Measurements from ENCODE around the gene VASN.

The VASN gene

GRCh38 chr16:4373356-4373908, 1.8 kb downstream of the VASN start:
- no peak for DNase-seq

DNA sequence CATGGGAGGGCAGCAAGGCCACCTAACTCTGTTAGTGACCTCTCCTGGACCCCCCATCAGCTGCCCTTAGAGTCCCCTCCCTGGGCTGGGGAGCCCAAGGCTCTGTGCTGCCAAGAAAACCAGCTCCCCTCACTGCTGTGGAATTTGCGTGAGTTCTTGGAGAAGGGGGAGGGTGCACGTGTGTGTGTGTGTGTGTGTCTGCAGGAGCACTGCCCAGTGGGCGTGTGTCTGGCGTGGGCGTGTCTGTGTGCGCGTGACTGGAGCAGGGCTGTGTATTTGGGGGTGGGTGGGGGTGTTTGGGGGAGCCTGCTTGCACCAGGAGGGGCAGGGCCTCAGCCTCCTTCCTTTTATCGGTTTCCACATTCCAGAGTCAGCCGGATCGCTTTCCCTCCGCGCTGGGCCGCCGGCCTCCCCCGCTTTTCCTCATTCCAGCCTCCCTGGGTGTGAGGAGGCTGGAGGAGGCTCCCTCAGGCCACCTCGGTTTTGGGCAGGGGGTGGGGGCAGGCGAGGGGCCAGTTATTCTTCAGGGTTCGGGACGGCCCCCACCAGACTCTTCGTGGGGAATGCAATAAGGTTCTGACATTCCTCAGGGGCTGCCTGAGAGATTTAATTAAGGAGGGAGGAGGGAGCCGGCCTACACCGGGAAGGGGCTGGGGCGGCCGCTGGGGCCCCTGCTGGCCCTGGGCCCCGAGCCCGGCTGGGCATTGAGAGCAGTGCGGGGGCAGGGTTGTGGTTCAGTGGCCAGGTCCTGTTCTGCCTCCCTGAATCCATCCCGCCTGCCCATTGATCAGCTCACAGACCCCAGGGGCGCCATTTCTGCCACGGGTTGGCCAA, 2.5 kb downstream of the VASN start:
- no peak for DNase-seq

DNA sequence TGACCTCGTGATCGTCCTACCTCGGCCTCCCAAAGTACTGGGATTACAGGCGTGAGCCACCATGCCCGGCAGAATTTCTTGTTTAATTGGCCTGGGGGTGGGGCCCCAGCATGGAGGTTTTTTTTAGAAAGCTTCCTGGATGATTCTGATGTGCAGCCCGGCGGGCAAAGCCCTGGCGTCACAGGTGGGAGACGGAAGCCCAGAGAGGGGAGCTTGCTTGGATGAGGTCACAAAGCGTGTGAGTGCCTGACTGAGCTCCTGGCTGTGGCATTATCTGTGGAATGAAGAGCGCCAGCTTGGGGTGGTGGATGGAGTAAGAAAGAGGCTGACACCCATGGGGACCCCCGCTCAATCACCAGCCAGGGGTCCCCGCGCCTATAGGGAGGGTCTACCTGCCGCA, 4.1 kb downstream of the VASN start:
- DNase-seq = no peak

DNA sequence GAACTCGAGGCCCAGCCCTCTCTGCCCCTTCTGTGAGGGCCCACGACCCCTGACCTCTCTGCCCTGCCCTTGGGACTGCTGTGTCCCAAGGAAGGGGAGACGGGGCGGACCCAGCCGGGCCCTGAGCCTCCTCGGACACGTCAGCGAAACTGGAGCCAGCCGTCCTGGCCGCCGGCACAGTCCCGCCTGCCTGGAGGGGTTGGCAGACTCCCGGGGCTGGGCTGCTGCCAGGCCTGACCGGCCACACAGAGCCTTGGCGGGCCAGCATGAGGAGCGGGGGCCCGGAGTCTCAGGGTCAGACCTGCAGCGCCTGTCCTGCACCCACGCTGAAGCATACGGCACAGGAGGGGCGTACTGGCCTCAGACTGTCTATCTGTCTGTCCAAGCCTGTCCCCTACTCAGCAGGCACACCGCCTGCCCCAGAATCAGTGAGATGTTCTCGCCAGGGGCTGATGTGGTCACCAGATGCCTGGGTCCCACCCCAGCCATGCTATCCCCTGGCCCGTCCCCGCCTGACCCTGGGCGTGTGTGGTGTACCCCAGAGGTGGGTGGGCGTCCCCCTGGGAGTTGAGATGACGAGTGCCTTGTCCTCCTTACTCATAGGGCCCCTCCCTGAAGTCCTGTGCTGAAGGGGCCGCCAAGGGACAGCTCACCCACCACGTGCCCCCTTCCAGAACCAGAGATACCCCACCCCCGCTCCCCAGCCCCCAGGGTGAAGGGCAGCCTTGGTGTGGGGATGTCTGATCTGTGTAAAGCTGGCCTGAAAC, 4.7 kb downstream of the VASN start:
- no peak for DNase-seq

DNA sequence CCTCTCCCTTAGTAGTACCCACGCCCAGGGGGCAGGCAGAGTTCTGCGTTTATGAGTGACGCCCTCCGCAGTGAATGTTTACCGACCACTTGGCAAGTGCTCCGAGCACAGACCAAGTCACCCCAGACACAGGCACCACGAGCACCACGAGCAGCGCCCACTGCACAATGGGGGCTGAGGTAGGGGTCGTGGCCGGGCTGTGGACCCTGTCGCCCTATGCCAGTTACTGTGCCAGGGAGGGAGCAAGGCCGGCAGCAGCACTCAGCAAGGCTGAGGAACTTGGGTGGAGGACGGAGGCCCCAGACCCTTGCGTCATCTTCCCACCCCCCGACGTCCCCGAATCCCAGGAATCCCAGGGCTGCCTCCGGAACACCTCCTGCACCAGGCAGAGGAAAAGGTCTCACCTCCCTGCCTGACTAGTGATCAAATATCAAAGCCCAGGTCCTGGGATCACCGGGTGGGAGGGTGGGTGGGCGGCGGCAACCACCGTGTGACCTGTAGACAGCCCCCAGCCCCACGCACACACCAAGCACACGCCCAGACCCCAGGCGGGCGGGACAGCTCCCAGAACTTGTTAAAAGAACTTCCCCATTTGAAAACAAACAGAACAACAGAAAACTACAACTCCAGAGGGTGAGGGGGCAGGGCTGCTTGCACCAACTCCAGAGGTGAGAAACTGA, 5.4 kb downstream of the VASN start:
- DNase-seq = no peak

DNA sequence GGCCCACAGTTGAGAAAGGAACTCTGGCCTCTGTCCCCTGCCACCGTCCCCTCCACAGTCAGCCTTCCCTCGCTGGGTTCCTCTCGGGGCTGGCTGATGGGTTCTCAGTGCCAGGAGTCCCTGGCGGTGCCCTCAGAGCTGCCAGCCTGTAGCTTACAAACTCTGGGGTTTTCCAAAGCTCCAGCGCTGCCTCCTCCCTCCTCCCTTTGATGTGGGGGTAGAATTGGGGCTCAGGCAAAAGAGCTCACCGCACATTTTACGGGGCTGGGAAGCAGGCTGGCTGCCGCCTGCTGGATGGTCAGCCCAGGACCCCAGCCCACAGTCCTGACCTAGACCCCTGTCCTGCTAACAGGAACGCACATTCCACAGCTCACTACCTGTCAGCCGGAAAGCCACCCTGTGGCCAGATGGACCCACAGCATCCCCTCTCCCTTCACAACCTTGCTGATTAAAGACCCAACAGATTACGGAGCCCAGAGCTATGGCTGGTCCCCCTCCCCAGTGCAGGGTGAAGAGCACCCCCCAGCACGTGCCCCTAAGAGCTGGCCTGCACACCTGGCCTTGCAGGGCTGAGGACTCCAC, 6.0 kb downstream of the VASN start:
- DNase-seq = no peak

GRCh38 chr16:4378161-4378666, 6.6 kb downstream of the VASN start:
- DNase-seq = no peak

- DNase-seq = no peak
These were observed 7.5 kb downstream of the VASN start for GRCh38 chr16:4378999-4379690.

- DNase-seq = no peak
These were observed 8.7 kb downstream of the VASN start for GRCh38 chr16:4380119-4381063.

- no peak for DNase-seq
These were observed 9.7 kb downstream of the VASN start for GRCh38 chr16:4381072-4381934.

GRCh38 chr16:4381935-4382794, 10.5 kb downstream of the VASN start:
- no peak for DNase-seq

- DNase-seq = no peak
These were observed 11.2 kb downstream of the VASN start for GRCh38 chr16:4382795-4383357.

- DNase-seq = no peak
These were observed 12.2 kb downstream of the VASN start for GRCh38 chr16:4383591-4384444.

GRCh38 chr16:4384509-4384942, 12.9 kb downstream of the VASN start:
- DNase-seq = no peak

- no peak for DNase-seq
These were observed 13.6 kb downstream of the VASN start for GRCh38 chr16:4385066-4385788.

GRCh38 chr16:4385789-4386450, 14.3 kb downstream of the VASN start:
- DNase-seq = no peak

Data from stimulated activated CD4-positive, alpha-beta T cell treated with anti-CD3 and anti-CD28 coated beads, Interleukin-4, amount 100 ng/mL, for 1 hour (primary cell).